CD8-positive, alpha-beta memory T cell (primary cell): ENCODE results near the gene EFHD2. TPM values are rescaled to one million over a fixed set of nuclear protein-coding genes. Genes with fewer than 3 reads are reported as not detected.
"Not testable (repeated sequence)": the region's sequence is repeated elsewhere in the genome, so short reads cannot be mapped to it uniquely, and the experiment has no call there.

Experiments used
- CTCF ChIA-PET: fragments of 350-600 bp; sonication (Branson Sonifier 250); formaldehyde crosslinking; loops from one replicate; lab custom pipeline; 2021; ENCODE audit warnings: antibody characterized with exemption; lab: Charles Lee
- POLR2A ChIA-PET: fragments of 350-600 bp; sonication (Branson Sonifier 250); formaldehyde crosslinking; loops from one replicate; lab custom pipeline; 2021; ENCODE audit warnings: antibody characterized with exemption; lab: Charles Lee
- DNase-seq, 5 donors: peaks; one replicate each; pipeline versions ENCODE4 v3.0.0 to v3.0.0-alpha.2; 2020 to 2022; ENCODE audit warnings: mixed read lengths in 1 of 5
- H3K27ac ChIP-seq: one replicate; pipeline ENCODE4 v1.7.0; 2013; ENCODE audit warnings: low read depth, mild to moderate bottlenecking, low read length, moderate library complexity
- H3K27me3 ChIP-seq: 2 replicates; pipeline ENCODE4 v1.7.0; 2013; ENCODE audit warnings: low read length, mild to moderate bottlenecking; ENCODE audit not compliant: insufficient read depth, poor library complexity, severe bottlenecking
- H3K36me3 ChIP-seq: 2 replicates; pipeline ENCODE4 v1.7.0; 2013; ENCODE audit warnings: mild to moderate bottlenecking, low read length, moderate library complexity; ENCODE audit not compliant: insufficient read depth
- H3K4me1 ChIP-seq: 2 replicates; pipeline ENCODE4 v1.7.0; 2013; ENCODE audit warnings: mild to moderate bottlenecking, low read length, moderate library complexity; ENCODE audit not compliant: insufficient read depth
- H3K4me3 ChIP-seq: 2 replicates; pipeline ENCODE4 v1.7.0; 2013; ENCODE audit warnings: mild to moderate bottlenecking, low read length
- H3K9me3 ChIP-seq: 2 replicates; pipeline ENCODE4 v1.7.0; 2013; ENCODE audit warnings: mild to moderate bottlenecking, low read length
- H3K27ac Mint-ChIP-seq, 8 donors: one replicate each; pipeline ENCODE4 v1.8.0; 2020 to 2021; ENCODE audit warnings: mixed read lengths in 8 of 8, mild to moderate bottlenecking in 6 of 8, inconsistent platforms in 3 of 8, moderate library complexity in 3 of 8
- H3K27me3 Mint-ChIP-seq, 2 donors: one replicate each; pipeline ENCODE4 v1.8.0; 2020 to 2021; ENCODE audit warnings: mixed read lengths in 2 of 2, mild to moderate bottlenecking in 1 of 2, moderate library complexity in 1 of 2
- H3K36me3 Mint-ChIP-seq, 3 donors: one replicate each; pipeline ENCODE4 v1.8.0; 2020 to 2021; ENCODE audit warnings: mixed read lengths in 3 of 3, inconsistent platforms in 1 of 3, mild to moderate bottlenecking in 1 of 3
- H3K4me1 Mint-ChIP-seq, 3 donors: one replicate each; pipeline ENCODE4 v1.8.0; 2020 to 2021; ENCODE audit warnings: mixed read lengths in 3 of 3, inconsistent platforms in 1 of 3, mild to moderate bottlenecking in 1 of 3
- H3K4me3 Mint-ChIP-seq, 7 donors: one replicate each; pipeline ENCODE4 v1.8.0; 2020 to 2021; ENCODE audit warnings: mixed read lengths in 7 of 7, mild to moderate bottlenecking in 6 of 7, moderate library complexity in 4 of 7, inconsistent platforms in 2 of 7
- H3K9me3 Mint-ChIP-seq, 5 donors: one replicate each; pipeline ENCODE4 v1.8.0; 2020 to 2022; ENCODE audit warnings: mixed read lengths in 5 of 5, mild to moderate bottlenecking in 3 of 5, moderate library complexity in 2 of 5, inconsistent platforms in 1 of 5
- polyA plus RNA-seq: library from polyadenylated mRNA; unstranded; fragments of 300-500 nt; fragmentation: Illumina TruSeq; gene quantifications from one replicate; pipeline ENCODE4 v1.2.3, GENCODE V29; 2021
- total RNA-seq, 2 experiments: library from RNA; stranded (reverse); gene quantifications; one replicate each; pipeline ENCODE4 v1.2.3, GENCODE V29; 2021

The EFHD2 gene
- total and polyA plus RNA-seq, 3 experiments from 2014 or later: 64.7 to 154 (median 67.9) TPM

DNA sequence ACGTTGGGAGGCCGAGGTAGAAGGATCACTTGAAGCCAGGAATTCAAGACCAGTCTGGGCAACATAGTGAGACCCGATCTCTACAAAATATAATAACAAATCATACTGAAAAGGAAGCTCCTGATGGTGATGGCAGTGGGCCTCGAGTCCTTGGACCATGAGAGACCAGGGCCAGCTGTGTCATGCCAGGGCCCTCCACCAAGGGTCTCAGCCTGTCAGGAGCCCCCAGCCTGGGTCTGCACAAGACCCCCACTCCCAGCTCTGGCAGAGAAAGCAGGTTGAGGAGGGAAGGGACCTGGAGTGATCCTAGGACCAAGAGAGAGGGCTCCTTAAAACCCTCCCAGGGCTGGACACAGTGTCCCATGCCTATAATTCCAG is 21.9 kb downstream of the EFHD2 start:
- H3K4me1 Mint-ChIP-seq: peaks cover 0 to 10% (median 5%) of the 10 kb centered on the region in 3 donors
- peaks cover 0 to 1% of the 10 kb centered on the region in 2 donors for H3K27me3 Mint-ChIP-seq
- Histone ChIP-seq H3K27me3 (no peaks in the 10 kb centered on the region), H3K9me3 (no peaks in the 10 kb centered on the region), H3K4me1 (no peaks in the 10 kb centered on the region), H3K4me3 (no peak overlapping the region), H3K36me3 (peaks cover under 1% of the 10 kb centered on the region), H3K27ac (no peak overlapping the region)
- peaks cover 0 to 34% (median 2%) of the 10 kb centered on the region in 3 donors for H3K36me3 Mint-ChIP-seq
- ChIA-PET CTCF (interaction anchor here (0.8 to 9.6 kb wide), 16 partner anchors 10 to 303 kb away, joined by 3 to 98 read pairs (median 4); partner anchors contain the start of gene EFHD2), POLR2A (no interaction called here)
- no peak overlapping the region for H3K4me3 Mint-ChIP-seq
- no peak for DNase-seq
- no peaks in the 10 kb centered on the region for H3K9me3 Mint-ChIP-seq
- H3K27ac Mint-ChIP-seq: peak overlapping the region in 4 of 8 donors; percentile 15 to 84 (median 54)

- H3K4me3 ChIP-seq: no peak overlapping the region
- H3K9me3 ChIP-seq: no peaks in the 10 kb centered on the region
- ChIA-PET POLR2A (interaction anchor here (0.8 kb wide), 1 partner anchor 11 kb away, joined by 4 read pairs; no protein-coding TSS in a partner anchor), CTCF (interaction anchor here (0.8 to 9.6 kb wide), 9 partner anchors 15 to 304 kb away, joined by 3 to 98 read pairs (median 7); partner anchors contain the start of gene EFHD2)
- H3K27me3 Mint-ChIP-seq: peaks cover 0 to 1% of the 10 kb centered on the region in 2 donors
- peaks cover 0 to 28% (median 0%) of the 10 kb centered on the region in 3 donors for H3K36me3 Mint-ChIP-seq
- H3K27ac Mint-ChIP-seq: peak overlapping the region in 4 of 8 donors; percentile 64 to 86 (median 75)
- H3K27ac ChIP-seq: no peak overlapping the region
- DNase-seq: no peak
- H3K4me3 Mint-ChIP-seq: peak overlapping the region in 1 of 7 donors; percentile 54
- H3K4me1 Mint-ChIP-seq: peaks cover 0 to 9% (median 5%) of the 10 kb centered on the region in 3 donors
- H3K36me3 ChIP-seq: no peaks in the 10 kb centered on the region
- no peaks in the 10 kb centered on the region for H3K4me1 ChIP-seq
- no peaks in the 10 kb centered on the region for H3K27me3 ChIP-seq
- H3K9me3 Mint-ChIP-seq: no peaks in the 10 kb centered on the region
Observed at GRCh38 chr1:15432324-15432723, 22.6 kb downstream of the EFHD2 start.

DNA sequence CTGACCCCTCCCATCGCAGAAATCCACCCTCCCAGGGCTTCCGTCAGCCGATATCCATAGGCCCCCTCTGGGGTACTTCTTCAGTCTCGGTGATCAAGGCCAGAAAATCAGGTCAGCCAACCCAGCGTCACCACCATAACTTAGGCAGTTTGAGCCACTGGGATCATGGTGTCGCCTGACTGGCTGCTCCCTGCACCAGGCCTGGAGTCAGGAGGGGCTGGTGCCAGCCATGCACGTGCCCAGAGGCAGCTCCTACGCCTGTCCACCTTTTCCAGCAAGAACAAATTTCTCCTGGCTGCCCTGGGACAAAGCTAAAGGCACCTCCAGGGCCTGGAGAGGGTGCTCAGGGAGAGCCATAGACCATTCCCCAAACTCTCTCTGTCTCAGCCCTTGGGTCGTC is 23.8 kb downstream of the EFHD2 start:
- Mint-ChIP-seq H3K36me3 (peaks cover 0 to 16% (median 0%) of the 10 kb centered on the region in 3 donors), H3K27ac (peak overlapping the region in 2 of 8 donors; percentile 22 to 69), H3K4me1 (peaks cover 0 to 7% (median 5%) of the 10 kb centered on the region in 3 donors), H3K27me3 (peaks cover 0 to 1% of the 10 kb centered on the region in 2 donors), H3K4me3 (no peak overlapping the region), H3K9me3 (no peaks in the 10 kb centered on the region)
- no peak for DNase-seq
- no peaks in the 10 kb centered on the region for H3K4me1 ChIP-seq
- ChIA-PET CTCF (interaction anchor here (3.6 to 9.6 kb wide), 2 partner anchors 22 to 110 kb away, joined by 18 to 98 read pairs; partner anchors contain the start of gene EFHD2), POLR2A (no interaction called here)
- no peaks in the 10 kb centered on the region for H3K9me3 ChIP-seq
- no peak overlapping the region for H3K27ac ChIP-seq
- H3K27me3 ChIP-seq: no peaks in the 10 kb centered on the region
- no peaks in the 10 kb centered on the region for H3K36me3 ChIP-seq
- H3K4me3 ChIP-seq: no peak overlapping the region

- H3K9me3 Mint-ChIP-seq, H3K4me1 Mint-ChIP-seq, H3K4me3 ChIP-seq, H3K27me3 Mint-ChIP-seq, H3K27ac ChIP-seq, H3K4me1 ChIP-seq, DNase-seq, POLR2A ChIA-PET, H3K27me3 ChIP-seq, H3K9me3 ChIP-seq, H3K36me3 ChIP-seq, H3K4me3 Mint-ChIP-seq: not testable (repeated sequence)
- peak overlapping the region in 2 of 8 donors; percentile 35 to 54 for H3K27ac Mint-ChIP-seq
- peaks cover 0 to 12% (median 0%) of the 10 kb centered on the region in 3 donors for H3K36me3 Mint-ChIP-seq
- CTCF ChIA-PET: interaction anchor here (9.6 kb wide), 1 partner anchor 111 kb away, joined by 98 read pairs; no protein-coding TSS in a partner anchor
Observed at GRCh38 chr1:15434739-15435138, 25.1 kb downstream of the EFHD2 start.

DNA sequence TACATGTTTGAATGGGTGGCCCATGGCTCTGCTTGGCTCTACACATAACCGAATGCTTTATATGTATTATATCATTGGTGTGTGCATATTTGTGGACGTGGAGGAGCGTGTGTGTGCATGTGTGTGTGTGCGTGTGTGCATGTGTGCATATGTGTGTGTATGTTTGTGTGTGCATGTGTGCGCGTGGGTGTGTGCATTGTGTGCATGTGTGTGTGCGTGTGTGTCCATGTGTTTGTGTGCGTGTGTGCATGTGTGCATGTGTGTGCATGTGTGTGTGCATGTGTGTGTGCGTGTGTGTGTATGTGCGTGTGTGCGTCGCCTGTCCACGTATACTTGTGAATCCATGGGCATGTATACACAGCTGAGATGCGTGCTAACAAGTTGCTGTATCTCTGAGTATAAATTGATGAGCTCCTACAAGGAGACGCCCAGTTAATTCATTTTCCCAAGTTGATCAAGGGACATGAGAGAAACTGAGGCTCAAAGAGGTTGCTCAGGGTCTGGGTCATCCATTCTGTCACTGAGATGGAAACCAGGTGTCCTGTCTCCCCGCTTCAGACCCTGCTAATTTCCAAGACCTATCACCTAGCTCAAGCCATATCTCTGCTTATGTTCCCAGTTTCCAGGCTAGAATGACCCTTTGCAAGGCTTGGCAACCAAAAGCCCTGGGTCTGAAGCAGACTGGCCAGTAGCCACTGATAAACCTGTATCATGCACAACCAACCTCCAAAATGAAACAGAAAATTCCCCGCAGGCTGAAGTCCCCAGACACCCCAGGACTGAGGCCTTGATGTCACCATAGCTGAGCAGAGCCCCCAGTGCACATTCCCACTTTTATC is 25.8 kb downstream of the EFHD2 start:
- peaks cover 0 to 5% (median 5%) of the 10 kb centered on the region in 3 donors for H3K4me1 Mint-ChIP-seq
- H3K9me3 ChIP-seq: no peaks in the 10 kb centered on the region
- H3K36me3 Mint-ChIP-seq: peaks cover 0 to 5% (median 0%) of the 10 kb centered on the region in 3 donors
- H3K27me3 Mint-ChIP-seq: peaks cover 0 to 1% of the 10 kb centered on the region in 2 donors
- no peaks in the 10 kb centered on the region for H3K9me3 Mint-ChIP-seq
- H3K27me3 ChIP-seq: no peaks in the 10 kb centered on the region
- DNase-seq: no peak
- CTCF ChIA-PET: interaction anchor here (0.7 kb wide), 1 partner anchor 112 kb away, joined by 3 read pairs; no protein-coding TSS in a partner anchor
- H3K27ac ChIP-seq: no peak overlapping the region
- H3K4me3 Mint-ChIP-seq: no peak overlapping the region
- no peaks in the 10 kb centered on the region for H3K36me3 ChIP-seq
- no peak overlapping the region for H3K4me3 ChIP-seq
- no peaks in the 10 kb centered on the region for H3K4me1 ChIP-seq
- POLR2A ChIA-PET: no interaction called here
- peak overlapping the region in 2 of 8 donors; percentile 35 to 73 for H3K27ac Mint-ChIP-seq

DNA sequence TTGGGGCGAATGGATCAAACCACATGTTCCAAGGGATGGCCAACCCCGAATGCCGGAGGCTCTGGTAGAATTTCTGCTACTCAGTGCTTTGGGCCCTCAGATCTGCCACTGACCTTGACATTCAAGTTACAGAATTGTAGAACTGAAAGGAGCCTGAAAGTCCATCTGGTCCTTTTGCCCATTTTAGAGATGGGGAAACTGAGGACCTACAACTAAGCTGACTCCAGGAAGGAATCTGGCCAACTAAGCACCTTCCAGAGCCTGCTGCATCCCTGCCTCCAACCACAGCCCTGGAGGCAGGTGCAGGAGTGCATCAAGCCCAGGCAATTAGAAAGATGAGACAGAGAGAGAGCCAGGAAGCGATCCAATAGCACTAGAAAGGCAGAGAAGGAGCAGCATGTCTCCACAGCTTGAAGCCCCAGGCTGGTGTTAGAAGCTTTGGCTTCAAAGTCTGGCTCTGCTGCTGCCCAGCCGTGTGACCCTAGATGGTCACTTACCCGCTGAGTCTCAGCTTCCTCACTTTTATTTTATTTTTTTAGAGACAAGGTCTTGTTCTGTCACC is 27.3 kb downstream of the EFHD2 start:
- no peak for DNase-seq
- no peaks in the 10 kb centered on the region for H3K4me1 ChIP-seq
- Mint-ChIP-seq H3K9me3 (no peaks in the 10 kb centered on the region), H3K36me3 (no peaks in the 10 kb centered on the region), H3K27ac (no peak overlapping the region), H3K27me3 (peaks cover 0 to 1% of the 10 kb centered on the region in 2 donors), H3K4me3 (no peak overlapping the region), H3K4me1 (peaks cover 0 to 5% (median 5%) of the 10 kb centered on the region in 3 donors)
- POLR2A ChIA-PET: no interaction called here
- no peak overlapping the region for H3K4me3 ChIP-seq
- H3K27ac ChIP-seq: no peak overlapping the region
- CTCF ChIA-PET: interaction anchor here (1.5 kb wide), 1 partner anchor 114 kb away, joined by 6 read pairs; no protein-coding TSS in a partner anchor
- H3K36me3 ChIP-seq: no peaks in the 10 kb centered on the region
- H3K27me3 ChIP-seq: no peaks in the 10 kb centered on the region
- H3K9me3 ChIP-seq: no peaks in the 10 kb centered on the region

GRCh38 chr1:15439325-15439724 is 29.6 kb downstream of the EFHD2 start:
- H3K27me3 Mint-ChIP-seq: peaks cover 0 to 3% of the 10 kb centered on the region in 2 donors
- Histone ChIP-seq H3K27me3 (no peaks in the 10 kb centered on the region), H3K36me3 (no peaks in the 10 kb centered on the region), H3K4me1 (no peaks in the 10 kb centered on the region), H3K4me3 (no peak overlapping the region), H3K9me3 (no peaks in the 10 kb centered on the region), H3K27ac (no peak overlapping the region)
- no peak for DNase-seq
- no peak overlapping the region for H3K27ac Mint-ChIP-seq
- H3K4me3 Mint-ChIP-seq: no peak overlapping the region
- H3K9me3 Mint-ChIP-seq: no peaks in the 10 kb centered on the region
- H3K36me3 Mint-ChIP-seq: no peaks in the 10 kb centered on the region
- peaks cover 0 to 5% (median 5%) of the 10 kb centered on the region in 3 donors for H3K4me1 Mint-ChIP-seq
- ChIA-PET POLR2A (no interaction called here), CTCF (no interaction called here)
